ENCODE data around the gene SRSF2. TPM values are rescaled to one million over a fixed set of nuclear protein-coding genes. Genes with fewer than 3 reads are reported as not detected.

SRSF2 gene
- polyA plus RNA-seq, 4 donors: 361 to 455 (median 424) TPM

- DNase-seq (ENCODE audit: low read depth in 4 of 4, low spot score in 3 of 4): no peak
Measured at GRCh38 chr17:76685366-76685765, 51.8 kb downstream of the SRSF2 start.

GRCh38 chr17:76684756-76685155 is 52.4 kb downstream of the SRSF2 start:
- no peak for DNase-seq (ENCODE audit: low read depth in 4 of 4, low spot score in 3 of 4)

Other genes starting within 250 kb of the SRSF2 start
- 1 to 10 TPM; 5.8 to 9.5 (median 6.8) TPM for gene RHBDF2, start 235.9 kb downstream of the SRSF2 start, polyA plus RNA-seq (ENCODE audit: insufficient read length in 4 of 4)
- 10 to 100 TPM; 15.1 to 17.4 (median 15.4) TPM for gene CYGB, start 199.6 kb downstream of the SRSF2 start, polyA plus RNA-seq (ENCODE audit: insufficient read length in 4 of 4)
- 1 to 10 TPM; 2.7 to 4.0 (median 3.4) TPM for gene PRCD, start 197.3 kb downstream of the SRSF2 start, polyA plus RNA-seq (ENCODE audit: insufficient read length in 4 of 4)
- gene ST6GALNAC2, start 151.5 kb downstream of the SRSF2 start, polyA plus RNA-seq (ENCODE audit: insufficient read length in 4 of 4): 10 to 100 TPM; 11.4 to 14.8 (median 12.3) TPM
- under 1 TPM; 0.24 to 0.37 (median 0.32) TPM for gene ST6GALNAC1, start 93.6 kb downstream of the SRSF2 start, polyA plus RNA-seq (ENCODE audit: insufficient read length in 4 of 4)
- gene MXRA7, start 26.4 kb downstream of the SRSF2 start, polyA plus RNA-seq (ENCODE audit: insufficient read length in 4 of 4): 100 to 1,000 TPM; 107 to 127 (median 118) TPM
- 10 to 100 TPM; 18.9 to 24.1 (median 21.3) TPM for gene JMJD6, start 10.7 kb downstream of the SRSF2 start, polyA plus RNA-seq (ENCODE audit: insufficient read length in 4 of 4)
- gene METTL23, start 10.5 kb downstream of the SRSF2 start, polyA plus RNA-seq (ENCODE audit: insufficient read length in 4 of 4): 10 to 100 TPM; 43.5 to 48.4 (median 44.7) TPM
- gene MFSD11, start 788 bp upstream of the SRSF2 start, polyA plus RNA-seq (ENCODE audit: insufficient read length in 4 of 4): 10 to 100 TPM; 24.4 to 28.3 (median 26.6) TPM
- 1 to 10 TPM; 1.4 to 2.4 (median 1.6) TPM for gene MGAT5B, start 131.1 kb upstream of the SRSF2 start, polyA plus RNA-seq (ENCODE audit: insufficient read length in 4 of 4)